ENCODE results near the gene IRS1.

Gene IRS1

GRCh38 chr2:226752887-226753286 is 46.7 kb downstream of the IRS1 start:
- Histone ChIP-seq H4K20me1 (ENCODE audit: insufficient read depth) (no peaks in the 10 kb centered on the region), H2AFZ (ENCODE audit: low read depth) (no peak overlapping the region), H3K4me3 (IDR thresholded peaks at IDR 0.05; ENCODE audit: insufficient read depth, low read depth, low read length) (no peak overlapping the region), H3K9ac (no peak overlapping the region), H3K27me3 (ENCODE audit: insufficient read depth, low read depth) (no peaks in the 10 kb centered on the region), H3K4me1 (ENCODE audit: low read depth, poor library complexity, severe bottlenecking) (no peaks in the 10 kb centered on the region), H3K27ac (no peak overlapping the region), H3K36me3 (ENCODE audit: insufficient read depth) (no peaks in the 10 kb centered on the region), H3K79me2 (ENCODE audit: insufficient read depth, low read depth) (no peaks in the 10 kb centered on the region), H3K4me2 (no peak overlapping the region)
- TF ChIP-seq CTCF (conservative IDR thresholded peaks at IDR 0.05; ENCODE audit: low read depth, low read length), result no peak

- Histone ChIP-seq H3K27me3 (ENCODE audit: insufficient read depth, low read depth) (no peaks in the 10 kb centered on the region), H3K9ac (no peak overlapping the region), H3K27ac (no peak overlapping the region), H3K79me2 (ENCODE audit: insufficient read depth, low read depth) (no peaks in the 10 kb centered on the region), H2AFZ (ENCODE audit: low read depth) (no peak overlapping the region), H3K36me3 (ENCODE audit: insufficient read depth) (no peaks in the 10 kb centered on the region), H3K4me1 (ENCODE audit: low read depth, poor library complexity, severe bottlenecking) (no peaks in the 10 kb centered on the region), H3K4me2 (no peak overlapping the region), H3K4me3 (IDR thresholded peaks at IDR 0.05; ENCODE audit: insufficient read depth, low read depth, low read length) (no peak overlapping the region), H4K20me1 (ENCODE audit: insufficient read depth) (no peaks in the 10 kb centered on the region)
- TF ChIP-seq CTCF (conservative IDR thresholded peaks at IDR 0.05; ENCODE audit: low read depth, low read length), result no peak
Measured at GRCh38 chr2:226747288-226747687, 52.3 kb downstream of the IRS1 start.

GRCh38 chr2:226746196-226746800 is 53.3 kb downstream of the IRS1 start:
- no peak overlapping the region for H3K9ac ChIP-seq
- H3K27ac ChIP-seq, result no peak overlapping the region
- no peaks in the 10 kb centered on the region for H3K4me1 ChIP-seq (ENCODE audit: low read depth, poor library complexity, severe bottlenecking)
- H3K27me3 ChIP-seq (ENCODE audit: insufficient read depth, low read depth), result no peaks in the 10 kb centered on the region
- no peaks in the 10 kb centered on the region for H4K20me1 ChIP-seq (ENCODE audit: insufficient read depth)
- H3K36me3 ChIP-seq (ENCODE audit: insufficient read depth), result no peaks in the 10 kb centered on the region
- no peak overlapping the region for H2AFZ ChIP-seq (ENCODE audit: low read depth)
- H3K4me2 ChIP-seq, result no peak overlapping the region
- no peak for TF ChIP-seq CTCF (conservative IDR thresholded peaks at IDR 0.05; ENCODE audit: low read depth, low read length)
- H3K79me2 ChIP-seq (ENCODE audit: insufficient read depth, low read depth), result no peaks in the 10 kb centered on the region
- no peak overlapping the region for H3K4me3 ChIP-seq (IDR thresholded peaks at IDR 0.05; ENCODE audit: insufficient read depth, low read depth, low read length)

GRCh38 chr2:226743915-226744314 is 55.7 kb downstream of the IRS1 start:
- no peaks in the 10 kb centered on the region for H3K79me2 ChIP-seq (ENCODE audit: insufficient read depth, low read depth)
- H3K4me3 ChIP-seq (IDR thresholded peaks at IDR 0.05; ENCODE audit: insufficient read depth, low read depth, low read length), result no peak overlapping the region
- no peaks in the 10 kb centered on the region for H3K4me1 ChIP-seq (ENCODE audit: low read depth, poor library complexity, severe bottlenecking)
- no peaks in the 10 kb centered on the region for H3K36me3 ChIP-seq (ENCODE audit: insufficient read depth)
- H3K4me2 ChIP-seq, result no peak overlapping the region
- no peak for TF ChIP-seq CTCF (conservative IDR thresholded peaks at IDR 0.05; ENCODE audit: low read depth, low read length)
- H3K27me3 ChIP-seq (ENCODE audit: insufficient read depth, low read depth), result no peaks in the 10 kb centered on the region
- no peak overlapping the region for H2AFZ ChIP-seq (ENCODE audit: low read depth)
- no peaks in the 10 kb centered on the region for H4K20me1 ChIP-seq (ENCODE audit: insufficient read depth)
- H3K27ac ChIP-seq, result no peak overlapping the region
- H3K9ac ChIP-seq, result no peak overlapping the region

Data from KMS-11 (cell line).